ENCODE data around the gene CTNNBIP1. TPM values are rescaled to one million over a fixed set of nuclear protein-coding genes. Genes with fewer than 3 reads are reported as not detected.
"Not testable (repeated sequence)": the region's sequence is repeated elsewhere in the genome, so short reads cannot be mapped to it uniquely, and the experiment has no call there.

Gene CTNNBIP1
- total RNA-seq, 1 experiment from 2014 or later: 31.3 TPM

DNA sequence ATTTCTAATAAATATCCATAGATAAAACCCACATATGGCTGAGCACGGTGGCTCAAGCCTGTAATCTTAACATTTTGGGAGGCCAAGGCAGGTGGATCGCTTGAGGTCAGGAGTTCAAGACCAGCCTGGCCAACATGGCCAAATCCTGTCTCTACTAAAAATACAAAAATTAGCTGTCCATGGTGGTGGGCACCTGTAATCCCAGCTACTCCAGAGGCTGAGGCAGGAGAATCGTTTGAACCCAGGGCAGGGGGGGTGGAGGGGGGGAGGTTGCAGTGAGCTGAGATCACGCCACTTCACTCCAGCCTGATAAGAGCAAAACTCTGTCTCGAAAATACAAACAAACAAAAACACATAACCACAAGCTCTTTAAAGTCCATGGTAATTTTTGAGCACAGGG lies 104.1 kb downstream of the CTNNBIP1 start:
- CTCF ChIA-PET; H3K9ac ChIP-seq (ENCODE audit: low read length); DNase-seq (ENCODE audit: low read depth, low spot score); H3K36me3 ChIP-seq (ENCODE audit: control insufficient read depth in 1 of 2, insufficient read depth in 2 of 2, low read length in 2 of 2); BruUV-seq (replicated peaks); H4K20me1 ChIP-seq (ENCODE audit: insufficient read depth); H3K4me2 ChIP-seq (ENCODE audit: low read length); H3K27me3 ChIP-seq (ENCODE audit: insufficient read depth, low read length); H3K27ac ChIP-seq (ENCODE audit: low read depth, low read length); H3K9me3 ChIP-seq (ENCODE audit: control insufficient read depth in 1 of 2, insufficient read depth in 1 of 2, low read depth in 1 of 2, low read length in 2 of 2); H3K4me1 ChIP-seq (ENCODE audit: control insufficient read depth in 1 of 2, insufficient read depth in 2 of 2, low read length in 2 of 2); RAD21 ChIA-PET (ENCODE audit: low non-redundant PET in 1 of 2, low total read pairs in 2 of 2, uncharacterized antibody in 2 of 2, unreplicated experiment in 2 of 2); H3K9me2 ChIP-seq (ENCODE audit: insufficient read depth); H3K4me3 ChIP-seq (replicated peaks in 1 of 2; ENCODE audit: low read depth in 1 of 2, low read length in 2 of 2); POLR2A ChIA-PET; ATAC-seq; intact Hi-C loops (cut with micrococcal nuclease); H2AFZ ChIP-seq (ENCODE audit: low read depth, low read length, poor library complexity, severe bottlenecking): not testable (repeated sequence)
- peaks cover 93% of the 10 kb centered on the region for H3K79me2 ChIP-seq (ENCODE audit: insufficient read depth, low read length)

DNA sequence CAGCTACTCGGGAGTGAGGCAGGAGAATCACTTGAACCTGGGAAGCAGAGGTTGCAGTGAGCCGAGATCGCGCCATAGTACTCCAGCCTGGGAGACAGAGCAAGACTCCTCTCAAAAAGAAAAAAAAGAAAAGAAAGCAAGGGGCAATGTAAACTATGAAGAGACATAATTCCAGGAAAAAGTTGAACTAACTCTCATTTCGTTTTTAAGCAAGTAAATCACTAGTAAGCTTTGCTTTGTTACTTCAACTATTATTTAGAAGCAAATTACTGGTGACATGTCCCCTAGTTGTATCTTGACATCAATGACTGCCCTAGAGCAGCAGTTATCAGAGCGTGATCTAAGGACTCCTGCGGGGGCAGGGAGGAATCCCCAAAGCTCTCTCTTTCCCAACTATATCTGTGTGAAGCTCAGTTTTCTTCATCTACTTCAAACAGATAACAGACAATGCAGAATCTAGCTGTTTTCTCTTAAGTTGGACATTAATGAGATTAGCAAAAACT lies 105.0 kb downstream of the CTNNBIP1 start:
- H3K4me1 ChIP-seq (ENCODE audit: control insufficient read depth in 1 of 2, insufficient read depth in 2 of 2, low read length in 2 of 2): peaks cover 4 to 5% of the 10 kb centered on the region in 2 experiments; a peak in 3 of 4 replicates
- no peak overlapping the region for H3K4me2 ChIP-seq (ENCODE audit: low read length)
- H2AFZ ChIP-seq (ENCODE audit: low read depth, low read length, poor library complexity, severe bottlenecking): no peak overlapping the region
- no peaks in the 10 kb centered on the region for H3K36me3 ChIP-seq (ENCODE audit: control insufficient read depth in 1 of 2, insufficient read depth in 2 of 2, low read length in 2 of 2)
- intact Hi-C loops (cut with micrococcal nuclease): no loop called here
- H3K9ac ChIP-seq (ENCODE audit: low read length): no peak overlapping the region
- H3K27ac ChIP-seq (ENCODE audit: low read depth, low read length): no peak overlapping the region
- H3K27me3 ChIP-seq (ENCODE audit: insufficient read depth, low read length): no peaks in the 10 kb centered on the region
- ChIA-PET CTCF (interaction anchor here (0.8 kb wide), 1 partner anchor 13 kb away, joined by 3 read pairs; no protein-coding TSS in a partner anchor), POLR2A (interaction anchor here (0.9 kb wide), 1 partner anchor 13 kb away, joined by 3 read pairs; no protein-coding TSS in a partner anchor), RAD21 (ENCODE audit: low non-redundant PET in 1 of 2, low total read pairs in 2 of 2, uncharacterized antibody in 2 of 2, unreplicated experiment in 2 of 2) (no interaction called here)
- peaks cover 88% of the 10 kb centered on the region for H3K79me2 ChIP-seq (ENCODE audit: insufficient read depth, low read length)
- H3K9me2 ChIP-seq (ENCODE audit: insufficient read depth): no peaks in the 10 kb centered on the region
- no peaks in the 10 kb centered on the region for H3K9me3 ChIP-seq (ENCODE audit: control insufficient read depth in 1 of 2, insufficient read depth in 1 of 2, low read depth in 1 of 2, low read length in 2 of 2)
- H3K4me3 ChIP-seq (replicated peaks in 1 of 2; ENCODE audit: low read depth in 1 of 2, low read length in 2 of 2): no peak overlapping the region
- DNase-seq (ENCODE audit: low read depth, low spot score) (no peak), ATAC-seq (no peak)
- no peaks in the 10 kb centered on the region; the same call in 1 of the 2 replicates for H4K20me1 ChIP-seq (ENCODE audit: insufficient read depth)
- BruUV-seq (replicated peaks): no TSS peak
- TF ChIP-seq, protein P1, sequence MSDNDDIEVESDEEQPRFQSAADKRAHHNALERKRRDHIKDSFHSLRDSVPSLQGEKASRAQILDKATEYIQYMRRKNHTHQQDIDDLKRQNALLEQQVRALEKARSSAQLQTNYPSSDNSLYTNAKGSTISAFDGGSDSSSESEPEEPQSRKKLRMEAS (IDR thresholded peaks at IDR 0.05): no peak
- TF ChIP-seq JUND (IDR thresholded peaks at IDR 0.05) (no peak), SP1 (IDR thresholded peaks at IDR 0.05; ENCODE audit: low read depth) (no peak), CEBPB (IDR thresholded peaks at IDR 0.05; ENCODE audit: low read depth) (no peak), SRF (IDR thresholded peaks at IDR 0.05; ENCODE audit: low read depth) (no peak), ELF1 (IDR thresholded peaks at IDR 0.05; ENCODE audit: borderline replicate concordance, low read depth) (no peak), ZFX (IDR thresholded peaks at IDR 0.05) (no peak), FOSL1 (IDR thresholded peaks at IDR 0.05; ENCODE audit: low read depth) (no peak), SIN3A (IDR thresholded peaks at IDR 0.05; ENCODE audit: low read depth) (no peak), POLR2A (IDR thresholded peaks at IDR 0.05; ENCODE audit: borderline replicate concordance, extremely low read depth, insufficient read depth, insufficient read length) (no peak)
- TF ChIP-seq, protein P2, sequence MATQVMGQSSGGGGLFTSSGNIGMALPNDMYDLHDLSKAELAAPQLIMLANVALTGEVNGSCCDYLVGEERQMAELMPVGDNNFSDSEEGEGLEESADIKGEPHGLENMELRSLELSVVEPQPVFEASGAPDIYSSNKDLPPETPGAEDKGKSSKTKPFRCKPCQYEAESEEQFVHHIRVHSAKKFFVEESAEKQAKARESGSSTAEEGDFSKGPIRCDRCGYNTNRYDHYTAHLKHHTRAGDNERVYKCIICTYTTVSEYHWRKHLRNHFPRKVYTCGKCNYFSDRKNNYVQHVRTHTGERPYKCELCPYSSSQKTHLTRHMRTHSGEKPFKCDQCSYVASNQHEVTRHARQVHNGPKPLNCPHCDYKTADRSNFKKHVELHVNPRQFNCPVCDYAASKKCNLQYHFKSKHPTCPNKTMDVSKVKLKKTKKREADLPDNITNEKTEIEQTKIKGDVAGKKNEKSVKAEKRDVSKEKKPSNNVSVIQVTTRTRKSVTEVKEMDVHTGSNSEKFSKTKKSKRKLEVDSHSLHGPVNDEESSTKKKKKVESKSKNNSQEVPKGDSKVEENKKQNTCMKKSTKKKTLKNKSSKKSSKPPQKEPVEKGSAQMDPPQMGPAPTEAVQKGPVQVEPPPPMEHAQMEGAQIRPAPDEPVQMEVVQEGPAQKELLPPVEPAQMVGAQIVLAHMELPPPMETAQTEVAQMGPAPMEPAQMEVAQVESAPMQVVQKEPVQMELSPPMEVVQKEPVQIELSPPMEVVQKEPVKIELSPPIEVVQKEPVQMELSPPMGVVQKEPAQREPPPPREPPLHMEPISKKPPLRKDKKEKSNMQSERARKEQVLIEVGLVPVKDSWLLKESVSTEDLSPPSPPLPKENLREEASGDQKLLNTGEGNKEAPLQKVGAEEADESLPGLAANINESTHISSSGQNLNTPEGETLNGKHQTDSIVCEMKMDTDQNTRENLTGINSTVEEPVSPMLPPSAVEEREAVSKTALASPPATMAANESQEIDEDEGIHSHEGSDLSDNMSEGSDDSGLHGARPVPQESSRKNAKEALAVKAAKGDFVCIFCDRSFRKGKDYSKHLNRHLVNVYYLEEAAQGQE (IDR thresholded peaks at IDR 0.05; ENCODE audit: low read depth): no peak
- TF ChIP-seq, protein P3, sequence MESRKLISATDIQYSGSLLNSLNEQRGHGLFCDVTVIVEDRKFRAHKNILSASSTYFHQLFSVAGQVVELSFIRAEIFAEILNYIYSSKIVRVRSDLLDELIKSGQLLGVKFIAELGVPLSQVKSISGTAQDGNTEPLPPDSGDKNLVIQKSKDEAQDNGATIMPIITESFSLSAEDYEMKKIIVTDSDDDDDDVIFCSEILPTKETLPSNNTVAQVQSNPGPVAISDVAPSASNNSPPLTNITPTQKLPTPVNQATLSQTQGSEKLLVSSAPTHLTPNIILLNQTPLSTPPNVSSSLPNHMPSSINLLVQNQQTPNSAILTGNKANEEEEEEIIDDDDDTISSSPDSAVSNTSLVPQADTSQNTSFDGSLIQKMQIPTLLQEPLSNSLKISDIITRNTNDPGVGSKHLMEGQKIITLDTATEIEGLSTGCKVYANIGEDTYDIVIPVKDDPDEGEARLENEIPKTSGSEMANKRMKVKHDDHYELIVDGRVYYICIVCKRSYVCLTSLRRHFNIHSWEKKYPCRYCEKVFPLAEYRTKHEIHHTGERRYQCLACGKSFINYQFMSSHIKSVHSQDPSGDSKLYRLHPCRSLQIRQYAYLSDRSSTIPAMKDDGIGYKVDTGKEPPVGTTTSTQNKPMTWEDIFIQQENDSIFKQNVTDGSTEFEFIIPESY (IDR thresholded peaks at IDR 0.05; ENCODE audit: extremely low read depth, insufficient replicate concordance, low read length): no peak
- TF ChIP-seq, protein P4, sequence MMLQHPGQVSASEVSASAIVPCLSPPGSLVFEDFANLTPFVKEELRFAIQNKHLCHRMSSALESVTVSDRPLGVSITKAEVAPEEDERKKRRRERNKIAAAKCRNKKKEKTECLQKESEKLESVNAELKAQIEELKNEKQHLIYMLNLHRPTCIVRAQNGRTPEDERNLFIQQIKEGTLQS (IDR thresholded peaks at IDR 0.05): no peak

All from HCT116 (cell line).